HUES6 (cell line): ENCODE results near the gene CFAP69.
A peak's percentile ranks its signal among the peaks of the same experiment; 100 is the strongest.

Experiments used
- H3K27ac ChIP-seq: 2 replicates; pipeline ENCODE4 v1.7.0; 2013; ENCODE audit warnings: low read depth, mild to moderate bottlenecking, low read length, inconsistent platforms
- H3K27me3 ChIP-seq: 2 replicates; pipeline ENCODE4 v1.6.1; 2013; ENCODE audit warnings: low read length; ENCODE audit not compliant: control insufficient read depth, insufficient read depth
- H3K36me3 ChIP-seq: 2 replicates; pipeline ENCODE4 v1.6.1; 2013; ENCODE audit warnings: low read length; ENCODE audit not compliant: control insufficient read depth, insufficient read depth
- H3K4me1 ChIP-seq: 2 replicates; pipeline ENCODE4 v1.6.1; 2013; ENCODE audit warnings: low read length; ENCODE audit not compliant: control insufficient read depth, insufficient read depth
- H3K4me3 ChIP-seq: 2 replicates; pipeline ENCODE4 v1.5.1; 2013; ENCODE audit warnings: low read depth, low read length
- H3K9ac ChIP-seq: one replicate; pipeline ENCODE4 v1.6.1; 2013; ENCODE audit warnings: mild to moderate bottlenecking, low read length
- H3K9me3 ChIP-seq: 2 replicates; pipeline ENCODE4 v1.6.1; 2013; ENCODE audit warnings: low read depth, low read length; ENCODE audit not compliant: control insufficient read depth, insufficient read depth

Gene CFAP69

GRCh38 chr7:90216080-90216674, 28.8 kb upstream of the CFAP69 start:
- no peak overlapping the region for H3K27ac ChIP-seq
- H3K36me3 ChIP-seq, result peaks cover 3% of the 10 kb centered on the region; the same call in 1 of the 2 replicates
- no peak overlapping the region for H3K9ac ChIP-seq
- peaks cover 36% of the 10 kb centered on the region for H3K4me1 ChIP-seq
- H3K4me3 ChIP-seq, result no peak overlapping the region
- H3K9me3 ChIP-seq, result no peaks in the 10 kb centered on the region
- no peaks in the 10 kb centered on the region for H3K27me3 ChIP-seq

GRCh38 chr7:90216771-90217170, 28.2 kb upstream of the CFAP69 start:
- Histone ChIP-seq H3K9me3 (no peaks in the 10 kb centered on the region), H3K4me1 (peaks cover 36% of the 10 kb centered on the region), H3K27ac (no peak overlapping the region), H3K9ac (no peak overlapping the region), H3K4me3 (no peak overlapping the region), H3K36me3 (peaks cover 3% of the 10 kb centered on the region; the same call in 1 of the 2 replicates), H3K27me3 (no peaks in the 10 kb centered on the region)

- H3K4me3 ChIP-seq, result no peak overlapping the region
- no peaks in the 10 kb centered on the region for H3K9me3 ChIP-seq
Measured at GRCh38 chr7:90222390-90222789, 22.6 kb upstream of the CFAP69 start.

GRCh38 chr7:90222811-90223725, 21.9 kb upstream of the CFAP69 start:
- H3K4me3 ChIP-seq, result no peak overlapping the region
- H3K27ac ChIP-seq, result no peak overlapping the region

More at GRCh38 chr7:90222390-90222789, 22.6 kb upstream of the CFAP69 start:
- Histone ChIP-seq H3K27ac (no peak overlapping the region), H3K27me3 (no peaks in the 10 kb centered on the region), H3K4me1 (peaks cover 14% of the 10 kb centered on the region), H3K36me3 (no peaks in the 10 kb centered on the region; the same call in 1 of the 2 replicates), H3K9ac (no peak overlapping the region)

GRCh38 chr7:90224195-90224594, 20.8 kb upstream of the CFAP69 start:
- no peaks in the 10 kb centered on the region for H3K27me3 ChIP-seq
- H3K4me1 ChIP-seq, result peaks cover 14% of the 10 kb centered on the region
- no peaks in the 10 kb centered on the region; the same call in 1 of the 2 replicates for H3K36me3 ChIP-seq
- peak overlapping the region; percentile 1; the same call in 1 of the 2 replicates for H3K4me3 ChIP-seq
- no peaks in the 10 kb centered on the region for H3K9me3 ChIP-seq
- peak overlapping the region; percentile 5; the same call in 1 of the 2 replicates for H3K27ac ChIP-seq
- H3K9ac ChIP-seq, result no peak overlapping the region

More at GRCh38 chr7:90222811-90223725, 21.9 kb upstream of the CFAP69 start:
- Histone ChIP-seq H3K36me3 (no peaks in the 10 kb centered on the region; the same call in 1 of the 2 replicates), H3K4me1 (peaks cover 14% of the 10 kb centered on the region), H3K9me3 (no peaks in the 10 kb centered on the region), H3K27me3 (no peaks in the 10 kb centered on the region), H3K9ac (no peak overlapping the region)

- H3K27ac ChIP-seq, result peak overlapping the region; percentile 5; the same call in 1 of the 2 replicates
- no peaks in the 10 kb centered on the region for H3K27me3 ChIP-seq
Measured at GRCh38 chr7:90225181-90225580, 19.8 kb upstream of the CFAP69 start.

GRCh38 chr7:90225601-90226000, 19.4 kb upstream of the CFAP69 start:
- H3K27me3 ChIP-seq, result no peaks in the 10 kb centered on the region
- H3K36me3 ChIP-seq, result no peaks in the 10 kb centered on the region; the same call in 1 of the 2 replicates
- no peaks in the 10 kb centered on the region for H3K9me3 ChIP-seq
- H3K9ac ChIP-seq, result no peak overlapping the region
- H3K27ac ChIP-seq, result no peak overlapping the region
- H3K4me3 ChIP-seq, result no peak overlapping the region
- H3K4me1 ChIP-seq, result peaks cover 18% of the 10 kb centered on the region

More at GRCh38 chr7:90225181-90225580, 19.8 kb upstream of the CFAP69 start:
- Histone ChIP-seq H3K4me3 (no peak overlapping the region), H3K9ac (no peak overlapping the region), H3K4me1 (peaks cover 18% of the 10 kb centered on the region), H3K36me3 (no peaks in the 10 kb centered on the region; the same call in 1 of the 2 replicates), H3K9me3 (no peaks in the 10 kb centered on the region)

GRCh38 chr7:90227259-90227658, 17.7 kb upstream of the CFAP69 start:
- Histone ChIP-seq H3K4me3 (no peak overlapping the region), H3K9me3 (no peaks in the 10 kb centered on the region), H3K9ac (no peak overlapping the region), H3K27ac (no peak overlapping the region), H3K27me3 (no peaks in the 10 kb centered on the region), H3K36me3 (no peaks in the 10 kb centered on the region; the same call in 1 of the 2 replicates), H3K4me1 (peaks cover 18% of the 10 kb centered on the region)

- Histone ChIP-seq H3K9ac (no peak overlapping the region), H3K36me3 (no peaks in the 10 kb centered on the region; the same call in 1 of the 2 replicates), H3K9me3 (no peaks in the 10 kb centered on the region), H3K27me3 (no peaks in the 10 kb centered on the region), H3K4me1 (peaks cover 13% of the 10 kb centered on the region; the same call in 1 of the 2 replicates), H3K27ac (no peak overlapping the region), H3K4me3 (no peak overlapping the region)
Measured at GRCh38 chr7:90229682-90230081, 15.3 kb upstream of the CFAP69 start.

GRCh38 chr7:90230834-90231233, 14.1 kb upstream of the CFAP69 start:
- Histone ChIP-seq H3K27me3 (no peaks in the 10 kb centered on the region), H3K4me1 (peaks cover 4% of the 10 kb centered on the region; the same call in 1 of the 2 replicates), H3K36me3 (no peaks in the 10 kb centered on the region; the same call in 1 of the 2 replicates), H3K9ac (no peak overlapping the region), H3K4me3 (no peak overlapping the region), H3K9me3 (no peaks in the 10 kb centered on the region), H3K27ac (no peak overlapping the region)

GRCh38 chr7:90231304-90231703, 13.7 kb upstream of the CFAP69 start:
- Histone ChIP-seq H3K9me3 (no peaks in the 10 kb centered on the region), H3K4me3 (no peak overlapping the region), H3K9ac (no peak overlapping the region), H3K27ac (no peak overlapping the region), H3K36me3 (no peaks in the 10 kb centered on the region; the same call in 1 of the 2 replicates), H3K27me3 (no peaks in the 10 kb centered on the region), H3K4me1 (peaks cover 4% of the 10 kb centered on the region; the same call in 1 of the 2 replicates)
